Activated T-helper 1 cell treated with anti-CD3 and anti-CD28 coated beads, Interleukin-12 subunit alpha, Interleukin-12 subunit beta, Interleukin-2, Interleukin-4 antibody, amounts not matched to agents 30 ng/mL and 10 ng/mL and 1 ng/mL, durations not matched to agents 14 hours and 24 hours and 36 hours (primary cell): ENCODE results near the gene DIAPH3. TPM values are rescaled to one million over a fixed set of nuclear protein-coding genes. Genes with fewer than 3 reads are reported as not detected.

Experiments
- DNase-seq: peaks from one replicate; pipeline ENCODE4 v3.0.0; 2021; ENCODE audit warnings: low spot score
- H3K27ac Mint-ChIP-seq: one replicate; pipeline ENCODE4 v1.8.0; 2021; ENCODE audit warnings: mild to moderate bottlenecking, mixed read lengths
- H3K27me3 Mint-ChIP-seq: one replicate; pipeline ENCODE4 v1.8.0; 2022; ENCODE audit warnings: mild to moderate bottlenecking, moderate library complexity, mixed read lengths; ENCODE audit not compliant: insufficient read depth
- H3K36me3 Mint-ChIP-seq: one replicate; pipeline ENCODE4 v1.8.0; 2021; ENCODE audit warnings: low read depth, mixed read lengths
- H3K4me1 Mint-ChIP-seq: one replicate; pipeline ENCODE4 v1.8.0; 2021; ENCODE audit warnings: low read depth, mixed read lengths
- H3K4me3 Mint-ChIP-seq: one replicate; pipeline ENCODE4 v1.8.0; 2021; ENCODE audit warnings: mild to moderate bottlenecking, moderate library complexity, mixed read lengths
- H3K9me3 Mint-ChIP-seq: one replicate; pipeline ENCODE4 v1.8.0; 2021; ENCODE audit warnings: mixed read lengths
- intact Hi-C: fragments of 100-400 bp; cut with micrococcal nuclease; formaldehyde crosslinking; loops from one replicate; pipeline ENCODE4 v1.15.1; 2024
- total RNA-seq: library from RNA; stranded (reverse); gene quantifications from 2 replicates; pipeline ENCODE4 v1.2.3, GENCODE V29; 2022

The DIAPH3 gene
- total RNA-seq, 1 donor from 2014 or later: 22.8 TPM

GRCh38 chr13:59633290-59633689 is 530.4 kb downstream of the DIAPH3 start:
- intact Hi-C loops: no loop called here
- Mint-ChIP-seq H3K27me3 (no peaks in the 10 kb centered on the region), H3K9me3 (no peaks in the 10 kb centered on the region), H3K4me3 (no peak overlapping the region), H3K4me1 (no peaks in the 10 kb centered on the region), H3K36me3 (no peaks in the 10 kb centered on the region), H3K27ac (no peak overlapping the region)
- DNase-seq: no peak

GRCh38 chr13:59631271-59631670 is 532.5 kb downstream of the DIAPH3 start:
- H3K4me3 Mint-ChIP-seq: no peak overlapping the region
- no peaks in the 10 kb centered on the region for H3K36me3 Mint-ChIP-seq
- intact Hi-C loops: no loop called here
- DNase-seq: no peak
- no peaks in the 10 kb centered on the region for H3K27me3 Mint-ChIP-seq
- H3K27ac Mint-ChIP-seq: no peak overlapping the region
- no peaks in the 10 kb centered on the region for H3K4me1 Mint-ChIP-seq
- H3K9me3 Mint-ChIP-seq: no peaks in the 10 kb centered on the region

- no peaks in the 10 kb centered on the region for H3K9me3 Mint-ChIP-seq
- no peak overlapping the region for H3K4me3 Mint-ChIP-seq
- intact Hi-C loops: no loop called here
- H3K27me3 Mint-ChIP-seq: peaks cover 4% of the 10 kb centered on the region
- no peak for DNase-seq
- no peaks in the 10 kb centered on the region for H3K4me1 Mint-ChIP-seq
- no peak overlapping the region for H3K27ac Mint-ChIP-seq
- no peaks in the 10 kb centered on the region for H3K36me3 Mint-ChIP-seq
Observed at GRCh38 chr13:59625111-59625510, 538.6 kb downstream of the DIAPH3 start.

- no peak for DNase-seq
- H3K4me3 Mint-ChIP-seq: no peak overlapping the region
- peaks cover 4% of the 10 kb centered on the region for H3K9me3 Mint-ChIP-seq
- intact Hi-C loops: no loop called here
- no peaks in the 10 kb centered on the region for H3K36me3 Mint-ChIP-seq
- peaks cover 4% of the 10 kb centered on the region for H3K27me3 Mint-ChIP-seq
- H3K4me1 Mint-ChIP-seq: no peaks in the 10 kb centered on the region
- no peak overlapping the region for H3K27ac Mint-ChIP-seq
Observed at GRCh38 chr13:59623206-59623915, 540.4 kb downstream of the DIAPH3 start.

- no peak overlapping the region for H3K4me3 Mint-ChIP-seq
- H3K36me3 Mint-ChIP-seq: no peaks in the 10 kb centered on the region
- DNase-seq: no peak
- intact Hi-C loops: no loop called here
- H3K27ac Mint-ChIP-seq: no peak overlapping the region
- peaks cover 4% of the 10 kb centered on the region for H3K27me3 Mint-ChIP-seq
- H3K9me3 Mint-ChIP-seq: peaks cover 12% of the 10 kb centered on the region
- H3K4me1 Mint-ChIP-seq: no peaks in the 10 kb centered on the region
Observed at GRCh38 chr13:59621773-59622172, 542.0 kb downstream of the DIAPH3 start.

Other genes with a start within 250 kb of the DIAPH3 start
- gene TDRD3, start 233.3 kb upstream of the DIAPH3 start, total RNA-seq: 19.6 and 20.7 TPM in 2 replicates